GM21576 (cell line): ENCODE results near the gene SFTPA1.
"Not testable (repeated sequence)": the region's sequence is repeated elsewhere in the genome, so short reads cannot be mapped to it uniquely, and the experiment has no call there.

ENCODE experiments used
- ATAC-seq: cut with Tn5 transposase; IDR thresholded peaks from one replicate; pipeline ENCODE4 v1.9.1; 2021; ENCODE audit warnings: mild to moderate bottlenecking, moderate library complexity; ENCODE audit not compliant: unreplicated experiment

The SFTPA1 gene

DNA sequence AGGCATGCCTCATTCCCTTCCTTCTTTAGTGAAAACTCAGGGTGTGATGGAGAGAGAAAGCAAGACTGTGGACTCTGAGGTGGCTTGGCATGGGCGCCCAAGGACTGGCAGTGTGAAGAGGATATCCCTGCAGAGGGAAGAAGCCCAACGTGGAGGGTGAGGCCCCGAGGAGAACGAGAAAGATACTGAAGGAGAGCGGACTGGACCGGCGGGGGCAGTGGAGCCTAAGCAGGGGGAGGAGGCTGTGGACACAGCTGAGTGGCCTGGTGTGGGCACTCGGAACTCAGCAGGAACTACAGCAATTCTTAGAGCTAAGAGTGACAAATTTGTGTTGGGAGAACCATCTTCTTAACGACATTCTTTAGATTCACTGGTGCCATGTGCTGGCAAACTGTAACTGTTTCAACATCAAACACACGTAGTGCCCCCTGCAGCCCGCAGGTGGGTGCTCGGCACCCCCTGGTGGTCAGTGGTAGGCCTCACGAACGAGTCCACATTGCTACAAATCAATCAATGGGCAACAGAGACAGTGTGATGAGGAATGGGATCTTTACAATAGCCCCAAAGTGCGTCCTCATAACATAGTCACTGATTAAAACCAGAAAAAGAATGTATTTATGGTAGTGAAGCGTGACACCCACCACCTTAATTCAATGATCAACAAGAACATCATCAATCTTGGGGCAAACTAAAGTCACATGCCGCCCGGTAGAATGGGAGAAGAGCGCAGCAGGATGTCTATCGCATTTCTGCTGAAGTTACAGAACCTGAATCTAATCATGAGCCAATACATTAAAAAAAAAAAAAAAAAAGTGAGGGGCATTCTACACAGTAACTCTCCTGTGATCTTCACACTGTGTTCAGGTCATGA lies 2.0 kb upstream of the SFTPA1 start:
- no peak for ATAC-seq

DNA sequence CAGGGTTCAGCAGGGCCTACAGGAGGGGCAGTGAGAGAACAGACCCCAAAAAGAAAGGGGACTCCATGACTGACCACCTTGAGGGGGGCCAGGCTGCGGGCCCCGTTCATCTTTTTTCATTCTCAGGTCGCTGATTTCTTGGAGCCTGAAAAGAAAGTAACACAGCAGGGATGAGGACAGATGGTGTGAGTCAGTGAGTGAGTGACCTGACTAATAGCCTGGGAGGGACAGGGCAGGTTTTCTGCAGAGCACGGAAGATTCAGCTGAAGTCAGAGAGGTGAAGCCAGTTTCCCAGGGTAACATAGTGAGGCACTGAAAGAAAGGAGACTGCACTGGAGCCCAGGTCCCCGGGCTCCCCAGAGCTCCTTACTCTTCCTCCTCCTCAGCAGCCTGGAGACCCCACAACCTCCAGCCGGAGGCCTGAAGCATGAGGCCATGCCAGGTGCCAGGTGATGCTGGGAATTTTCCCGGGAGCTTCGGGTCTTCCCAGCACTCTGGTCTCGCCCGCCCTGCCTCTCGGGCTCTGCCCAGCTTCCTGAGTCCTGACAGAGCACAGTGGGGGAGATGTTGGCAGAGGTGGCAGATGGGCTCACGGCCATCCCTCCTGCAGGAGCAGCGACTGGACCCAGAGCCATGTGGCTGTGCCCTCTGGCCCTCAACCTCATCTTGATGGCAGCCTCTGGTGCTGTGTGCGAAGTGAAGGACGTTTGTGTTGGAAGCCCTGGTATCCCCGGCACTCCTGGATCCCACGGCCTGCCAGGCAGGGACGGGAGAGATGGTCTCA lies 646 bp downstream of the SFTPA1 start:
- not testable (repeated sequence) for ATAC-seq

DNA sequence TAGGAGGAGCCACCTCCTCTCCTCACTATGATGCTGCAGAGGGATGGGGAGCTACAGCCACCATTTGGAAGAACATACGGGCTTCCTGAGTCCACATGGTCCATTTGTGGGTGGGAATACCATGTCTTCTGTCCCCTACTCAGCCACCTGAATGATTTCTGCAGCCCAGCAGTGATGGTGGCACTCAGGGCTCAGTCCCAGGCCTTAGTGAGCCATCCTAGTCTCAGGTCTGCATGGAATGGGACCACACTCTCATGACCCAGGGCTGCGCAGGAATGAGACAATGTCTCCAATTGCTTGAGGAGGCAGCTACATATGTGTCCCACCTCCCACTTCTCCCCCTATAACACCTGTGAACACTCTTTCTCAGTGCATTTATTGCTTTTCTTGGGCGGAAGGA lies 4.8 kb downstream of the SFTPA1 start:
- no peak for ATAC-seq

DNA sequence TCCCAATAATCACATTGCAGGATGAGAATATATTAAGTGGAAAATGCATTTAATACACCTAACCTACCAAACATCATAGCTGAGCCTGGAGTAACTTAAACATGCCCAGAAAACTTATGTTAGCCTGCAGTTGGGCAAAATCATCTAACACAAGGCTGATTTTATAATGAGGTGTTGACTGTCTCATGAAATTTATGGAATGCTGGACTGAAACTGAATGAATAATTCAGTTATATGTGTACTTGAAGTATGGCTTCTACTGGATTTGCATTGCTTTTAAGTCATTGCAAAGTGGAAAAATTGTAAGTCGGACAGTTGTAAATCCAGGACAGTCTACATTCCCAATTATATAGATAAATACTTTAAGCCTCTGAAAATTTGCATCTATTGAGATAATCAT lies 5.4 kb downstream of the SFTPA1 start:
- ATAC-seq: no peak

DNA sequence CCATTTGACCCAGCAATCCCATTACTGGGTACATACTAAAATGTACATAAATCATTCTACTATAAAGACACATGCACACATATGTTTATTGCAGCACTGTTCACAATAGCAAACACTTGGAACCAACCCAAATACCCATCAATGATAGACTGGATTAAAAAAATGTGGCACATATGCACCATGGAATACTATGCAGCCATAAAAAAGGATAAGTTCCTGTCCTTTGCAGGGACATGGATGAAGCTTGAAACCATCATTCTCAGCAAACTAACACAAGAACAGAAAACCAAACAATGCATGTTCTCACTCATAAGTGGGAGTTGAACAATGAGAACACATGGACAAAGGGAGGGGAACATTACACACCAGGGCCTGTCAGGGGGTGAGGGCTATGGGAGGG lies 12.9 kb downstream of the SFTPA1 start:
- ATAC-seq: not testable (repeated sequence)

DNA sequence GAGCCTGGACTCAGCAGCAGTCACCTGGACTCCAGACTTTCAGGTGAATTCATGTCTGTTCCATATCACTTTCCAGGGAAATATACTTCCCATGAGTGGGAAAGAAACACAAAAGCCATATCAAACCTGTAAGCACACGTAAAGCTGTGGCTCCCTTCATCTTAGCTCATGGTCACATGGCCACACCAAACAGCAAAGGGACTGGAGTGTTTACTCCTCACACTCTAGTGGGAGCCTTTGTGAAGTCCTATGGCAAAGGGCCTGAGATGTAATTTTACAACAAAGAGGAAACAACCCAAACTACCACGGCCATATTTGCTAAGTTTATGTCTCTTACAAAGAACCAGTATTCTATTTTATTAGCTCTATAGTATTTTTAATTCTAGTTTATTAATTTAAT lies 16.3 kb downstream of the SFTPA1 start:
- ATAC-seq: no peak

DNA sequence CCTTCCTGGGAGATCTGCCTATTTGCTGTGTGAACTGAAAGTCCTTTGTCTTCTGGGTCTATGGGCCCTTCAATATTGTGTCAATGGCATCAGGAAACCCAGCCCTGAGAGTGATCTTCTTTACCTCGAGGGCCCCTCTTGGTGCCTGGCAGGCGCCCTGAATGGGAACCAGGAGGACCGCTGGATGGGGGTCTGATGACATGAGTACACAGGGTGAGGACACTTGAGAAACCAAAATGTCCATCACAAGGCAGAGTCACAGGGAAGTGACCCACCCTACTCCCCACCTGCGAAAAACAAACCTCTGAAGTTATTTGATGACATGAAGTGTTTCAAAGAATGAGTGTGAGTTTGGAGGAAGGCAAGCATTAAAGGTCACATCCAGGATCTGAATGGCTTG lies 17.3 kb downstream of the SFTPA1 start:
- ATAC-seq: no peak

DNA sequence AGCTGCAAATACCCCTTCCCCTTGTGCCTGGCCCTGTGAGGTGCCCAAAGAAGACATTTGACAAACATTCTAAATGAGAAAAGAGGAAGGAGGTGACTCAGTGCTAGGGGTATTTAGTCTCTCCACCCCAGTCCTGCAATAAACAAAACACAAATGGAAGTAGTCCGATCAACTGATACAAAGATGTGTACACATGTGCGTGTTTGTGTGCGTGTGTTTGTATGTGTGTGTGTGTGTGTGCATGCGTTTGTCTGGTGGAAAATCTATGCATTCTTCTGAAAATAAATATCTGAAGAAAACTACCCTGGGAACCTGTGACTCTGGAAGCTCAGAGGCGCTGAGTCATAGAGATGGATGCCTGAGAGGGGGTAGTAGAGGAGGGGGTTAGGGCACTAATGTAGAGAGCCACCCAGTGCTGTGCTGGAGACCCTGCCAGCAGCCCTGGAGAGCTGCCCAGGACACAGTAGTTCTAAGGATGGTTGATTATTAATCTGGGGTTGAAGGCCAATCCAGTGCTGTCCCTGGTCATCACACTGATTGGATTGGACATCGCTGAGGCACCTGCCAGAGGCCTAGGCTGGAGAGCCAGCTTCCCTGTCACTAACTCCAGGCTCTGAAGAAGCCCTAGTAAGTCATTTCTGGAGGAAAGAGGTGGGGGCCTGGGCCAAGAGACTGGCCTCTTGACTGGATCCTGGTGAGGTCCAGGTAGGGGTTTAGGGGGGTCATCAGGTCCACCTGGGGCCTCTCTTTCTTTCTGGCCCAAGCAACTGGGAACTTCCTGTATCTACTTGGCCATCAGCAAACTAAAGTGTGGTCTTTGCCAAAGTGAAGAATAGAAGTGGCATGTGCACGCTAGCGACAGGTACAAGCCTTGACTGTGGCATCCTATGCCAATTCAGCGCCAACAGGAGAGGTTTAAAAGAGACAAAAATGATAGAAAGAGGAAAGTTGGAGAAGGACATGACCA lies 18.5 kb downstream of the SFTPA1 start:
- ATAC-seq: no peak

DNA sequence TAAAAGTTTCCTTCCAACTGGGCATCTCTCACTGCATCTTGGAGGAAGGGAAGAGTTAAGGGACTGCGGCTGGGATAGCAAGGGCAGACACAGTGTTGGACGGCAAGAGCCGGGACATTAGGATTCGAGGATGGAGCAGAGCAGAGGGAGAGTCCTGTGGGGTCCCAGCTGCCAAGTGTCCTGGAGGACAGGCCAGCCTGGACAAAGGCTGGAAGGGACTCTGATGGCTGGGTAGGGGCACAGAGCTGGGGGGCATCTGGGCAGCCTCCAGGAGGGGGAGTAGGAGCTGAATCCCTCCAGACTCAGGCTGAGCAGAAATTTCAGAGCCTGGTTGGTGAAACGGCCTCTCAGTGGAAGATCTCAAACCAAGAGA lies 19.2 kb downstream of the SFTPA1 start:
- ATAC-seq: no peak

DNA sequence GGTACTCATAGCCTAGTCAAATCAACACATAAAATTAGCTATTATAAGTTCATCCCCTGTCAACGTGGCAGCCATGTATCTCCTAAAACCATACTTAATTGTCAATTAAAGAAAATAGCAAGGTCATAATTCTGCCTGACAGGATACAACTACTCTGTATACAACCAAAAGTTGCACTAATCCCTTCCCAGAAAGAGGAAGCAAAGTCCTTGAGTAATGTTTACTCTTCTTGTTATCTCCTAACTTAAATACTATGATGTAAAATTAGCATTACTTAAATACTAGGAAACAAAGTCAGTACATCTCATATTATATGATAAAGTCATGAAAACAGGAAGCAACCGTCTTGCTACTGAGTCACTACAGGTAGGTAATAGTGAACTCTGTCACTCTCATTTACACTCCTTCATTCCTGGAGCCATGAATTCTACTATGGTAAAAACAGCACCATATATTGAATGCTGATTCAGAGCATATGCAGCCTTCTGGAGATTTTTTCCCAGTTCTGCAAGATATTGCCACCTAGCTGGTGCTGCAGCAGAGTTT lies 26.0 kb downstream of the SFTPA1 start:
- not testable (repeated sequence) for ATAC-seq

DNA sequence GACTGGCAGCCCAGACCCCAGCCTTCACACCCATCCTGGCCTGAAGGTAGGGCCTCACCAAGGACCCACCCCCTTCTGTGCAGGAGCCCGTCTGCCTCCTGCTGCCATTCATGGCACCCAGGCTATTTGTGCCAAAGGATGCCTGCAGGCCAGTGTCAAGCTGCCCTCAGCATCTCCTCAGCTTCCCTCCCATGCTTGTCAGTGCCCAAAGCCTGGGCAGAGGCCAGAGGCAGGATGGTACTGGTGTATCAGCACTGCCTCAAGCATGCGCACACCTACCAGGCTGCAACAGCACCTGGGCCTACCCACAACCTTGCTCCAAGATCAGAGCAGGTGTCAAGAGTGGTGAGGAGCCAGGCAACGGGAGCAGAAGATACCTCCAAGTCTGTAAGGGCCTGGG lies 27.6 kb downstream of the SFTPA1 start:
- ATAC-seq: no peak

DNA sequence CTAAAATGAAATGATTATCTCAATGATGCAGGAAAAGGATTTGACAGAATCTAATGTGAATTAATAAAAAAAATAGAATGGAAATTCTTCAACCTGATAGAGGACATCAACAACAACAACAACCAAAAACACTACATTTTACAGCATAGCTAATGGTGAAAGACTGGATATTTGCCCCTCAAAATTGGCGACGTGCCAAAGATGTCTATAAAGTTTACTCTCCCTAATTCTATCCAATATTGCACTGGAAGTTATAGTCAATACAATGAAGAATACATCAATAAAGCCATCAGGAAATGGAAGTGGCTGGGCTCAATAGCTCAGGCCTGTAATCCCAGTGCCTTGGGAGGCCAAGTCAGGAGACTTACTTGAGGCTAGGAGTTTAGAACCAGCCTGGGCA lies 42.0 kb downstream of the SFTPA1 start:
- ATAC-seq: not testable (repeated sequence)

DNA sequence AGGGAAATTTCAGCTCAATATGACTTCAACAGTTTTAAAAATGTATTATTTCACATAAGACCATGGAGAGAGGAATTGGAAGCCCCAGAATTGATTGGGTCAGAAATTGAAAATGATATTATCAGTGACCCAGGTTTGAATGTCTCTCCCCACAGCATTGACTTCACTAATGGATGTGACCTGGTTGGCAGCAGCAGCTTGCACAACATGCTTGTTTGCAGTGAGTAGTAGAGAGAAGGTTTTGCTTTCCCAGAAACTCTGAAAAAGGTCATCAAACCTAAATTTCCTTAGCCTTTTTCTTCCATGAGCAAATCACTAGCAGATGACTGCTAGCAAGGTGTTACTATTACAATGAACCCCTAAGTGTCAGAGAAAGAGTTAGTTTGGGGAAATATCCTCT lies 52.5 kb downstream of the SFTPA1 start:
- ATAC-seq: not testable (repeated sequence)

DNA sequence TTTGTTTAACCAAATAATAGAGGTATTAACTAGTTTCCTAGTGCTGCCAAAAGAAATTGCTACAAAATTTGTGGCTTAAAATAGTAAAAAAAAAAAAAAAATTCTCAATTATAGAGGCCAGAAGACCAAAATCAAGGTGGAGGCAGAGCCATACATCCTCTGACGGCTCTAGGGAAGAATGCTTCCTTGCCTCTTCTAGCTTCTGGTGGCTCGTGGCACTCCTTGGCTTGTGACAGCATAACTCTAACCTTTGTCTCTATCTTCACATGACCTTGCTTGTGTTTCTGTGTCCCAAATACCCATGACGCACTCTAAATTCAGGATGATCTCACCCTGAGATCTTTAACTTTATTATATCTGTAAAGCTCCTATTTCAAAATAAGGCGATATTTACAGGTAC lies 53.9 kb downstream of the SFTPA1 start:
- ATAC-seq: not testable (repeated sequence)
